ENCODE measurements around the gene BMAL1. TPM values are rescaled to one million over a fixed set of nuclear protein-coding genes. Genes with fewer than 3 reads are reported as not detected.

Gene BMAL1
- total and polyA plus RNA-seq, 2 donors from 2014 or later, result 9.2 to 20.6 TPM

DNA sequence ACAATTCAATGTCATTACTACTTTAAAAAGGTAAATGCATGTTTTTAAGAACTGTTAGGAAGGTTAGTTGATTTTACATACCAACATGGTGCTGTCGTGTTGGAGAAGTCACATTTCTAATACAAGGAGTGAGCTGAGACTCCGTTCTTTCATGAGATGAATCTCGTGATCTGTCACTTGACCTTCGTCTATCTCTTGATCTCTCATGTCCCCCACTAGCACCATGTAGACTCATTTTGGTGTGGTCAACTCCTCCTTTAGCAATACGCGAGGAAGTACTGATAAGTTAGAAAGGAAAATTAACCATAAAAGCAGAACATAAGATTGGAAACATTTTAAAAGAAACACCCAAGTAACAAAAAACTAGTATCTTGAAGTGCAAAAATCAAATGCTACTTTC, 144.0 kb downstream of the BMAL1 start:
- intact Hi-C loops (cut with DNase I), result no loop called here
- FAIRE-seq, result no peak
- H3K27me3 ChIP-seq (ENCODE audit: control insufficient read depth, insufficient read depth, low read length), result no peaks in the 10 kb centered on the region
- no peaks in the 10 kb centered on the region for H3K9me3 ChIP-seq (ENCODE audit: control insufficient read depth in 2 of 3, insufficient read depth in 1 of 3, low read length in 3 of 3)
- DNase-seq, result no peak
- no peaks in the 10 kb centered on the region for H3K4me1 ChIP-seq (ENCODE audit: control insufficient read depth in 2 of 3, insufficient read depth in 2 of 3, low read depth in 1 of 3, low read length in 3 of 3)
- no peak overlapping the region for H3K4me3 ChIP-seq (ENCODE audit: low read length in 3 of 3)
- no peak overlapping the region for H3K9ac ChIP-seq (ENCODE audit: low read length in 3 of 3)
- no peak overlapping the region for H3K27ac ChIP-seq (ENCODE audit: low read depth in 2 of 2, low read length in 2 of 2)
- TF ChIP-seq, protein P1, sequence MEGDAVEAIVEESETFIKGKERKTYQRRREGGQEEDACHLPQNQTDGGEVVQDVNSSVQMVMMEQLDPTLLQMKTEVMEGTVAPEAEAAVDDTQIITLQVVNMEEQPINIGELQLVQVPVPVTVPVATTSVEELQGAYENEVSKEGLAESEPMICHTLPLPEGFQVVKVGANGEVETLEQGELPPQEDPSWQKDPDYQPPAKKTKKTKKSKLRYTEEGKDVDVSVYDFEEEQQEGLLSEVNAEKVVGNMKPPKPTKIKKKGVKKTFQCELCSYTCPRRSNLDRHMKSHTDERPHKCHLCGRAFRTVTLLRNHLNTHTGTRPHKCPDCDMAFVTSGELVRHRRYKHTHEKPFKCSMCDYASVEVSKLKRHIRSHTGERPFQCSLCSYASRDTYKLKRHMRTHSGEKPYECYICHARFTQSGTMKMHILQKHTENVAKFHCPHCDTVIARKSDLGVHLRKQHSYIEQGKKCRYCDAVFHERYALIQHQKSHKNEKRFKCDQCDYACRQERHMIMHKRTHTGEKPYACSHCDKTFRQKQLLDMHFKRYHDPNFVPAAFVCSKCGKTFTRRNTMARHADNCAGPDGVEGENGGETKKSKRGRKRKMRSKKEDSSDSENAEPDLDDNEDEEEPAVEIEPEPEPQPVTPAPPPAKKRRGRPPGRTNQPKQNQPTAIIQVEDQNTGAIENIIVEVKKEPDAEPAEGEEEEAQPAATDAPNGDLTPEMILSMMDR (IDR thresholded peaks at IDR 0.05; ENCODE audit: borderline replicate concordance, extremely low read depth, insufficient read depth), result no peak
- no peaks in the 10 kb centered on the region for H3K36me3 ChIP-seq (ENCODE audit: control insufficient read depth in 2 of 3, insufficient read depth in 3 of 3, low read length in 3 of 3)

DNA sequence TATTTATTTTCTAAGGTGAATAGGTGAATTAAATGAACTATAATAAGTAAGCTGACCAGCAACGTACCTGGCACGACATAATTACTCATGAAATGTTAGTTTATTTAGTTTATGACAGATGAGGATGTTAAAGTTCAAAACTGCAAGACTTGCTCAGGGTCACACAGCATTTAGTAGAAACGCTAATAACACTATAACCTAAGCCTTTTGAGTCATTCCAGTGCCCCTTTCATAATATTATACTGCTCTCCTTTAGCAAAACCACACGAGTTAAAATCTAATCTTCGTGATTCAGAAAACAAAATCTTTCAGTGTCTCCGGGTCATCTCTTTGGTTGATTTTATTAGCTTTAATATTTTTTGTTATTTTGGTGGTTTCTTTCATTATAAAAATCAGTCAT, 145.8 kb downstream of the BMAL1 start:
- Histone ChIP-seq H3K36me3 (ENCODE audit: control insufficient read depth in 2 of 3, insufficient read depth in 3 of 3, low read length in 3 of 3) (no peaks in the 10 kb centered on the region), H3K9me3 (ENCODE audit: control insufficient read depth in 2 of 3, insufficient read depth in 1 of 3, low read length in 3 of 3) (peaks cover 0 to 7% (median 0%) of the 10 kb centered on the region in 3 donors), H3K4me1 (ENCODE audit: control insufficient read depth in 2 of 3, insufficient read depth in 2 of 3, low read depth in 1 of 3, low read length in 3 of 3) (no peaks in the 10 kb centered on the region), H3K9ac (ENCODE audit: low read length in 3 of 3) (no peak overlapping the region), H3K27me3 (ENCODE audit: control insufficient read depth, insufficient read depth, low read length) (no peaks in the 10 kb centered on the region), H3K27ac (ENCODE audit: low read depth in 2 of 2, low read length in 2 of 2) (no peak overlapping the region), H3K4me3 (ENCODE audit: low read length in 3 of 3) (no peak overlapping the region)
- DNase-seq (no peak), FAIRE-seq (no peak)
- TF ChIP-seq, protein P1 (IDR thresholded peaks at IDR 0.05; ENCODE audit: borderline replicate concordance, extremely low read depth, insufficient read depth), result no peak
- intact Hi-C loops (cut with DNase I), result no loop called here

DNA sequence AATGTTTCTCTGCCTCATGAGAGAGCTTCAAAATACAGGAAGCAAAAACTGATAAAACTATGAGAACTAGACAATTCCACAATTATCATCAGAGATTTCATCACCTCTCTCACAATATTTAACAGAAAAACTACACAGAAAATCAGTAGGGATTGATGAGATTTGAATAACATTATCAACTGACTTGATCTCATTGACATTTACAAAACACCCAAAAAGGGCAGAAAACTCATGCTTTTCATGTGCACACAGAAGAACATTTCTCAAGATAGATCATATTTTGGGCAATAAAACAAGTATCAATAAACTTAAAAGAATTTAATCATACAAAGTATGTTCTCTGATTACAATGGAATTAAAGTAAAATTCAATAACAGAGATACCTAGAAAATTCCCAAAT, 149.8 kb downstream of the BMAL1 start:
- no peaks in the 10 kb centered on the region for H3K36me3 ChIP-seq (ENCODE audit: control insufficient read depth in 2 of 3, insufficient read depth in 3 of 3, low read length in 3 of 3)
- H3K27me3 ChIP-seq (ENCODE audit: control insufficient read depth, insufficient read depth, low read length), result no peaks in the 10 kb centered on the region
- no peak overlapping the region for H3K27ac ChIP-seq (ENCODE audit: low read depth in 2 of 2, low read length in 2 of 2)
- TF ChIP-seq, protein P1 (IDR thresholded peaks at IDR 0.05; ENCODE audit: borderline replicate concordance, extremely low read depth, insufficient read depth), result no peak
- intact Hi-C loops (cut with DNase I), result no loop called here
- no peaks in the 10 kb centered on the region for H3K4me1 ChIP-seq (ENCODE audit: control insufficient read depth in 2 of 3, insufficient read depth in 2 of 3, low read depth in 1 of 3, low read length in 3 of 3)
- H3K4me3 ChIP-seq (ENCODE audit: low read length in 3 of 3), result no peak overlapping the region
- no peak for DNase-seq
- FAIRE-seq, result no peak
- H3K9me3 ChIP-seq (ENCODE audit: control insufficient read depth in 2 of 3, insufficient read depth in 1 of 3, low read length in 3 of 3), result peaks cover 0 to 7% (median 0%) of the 10 kb centered on the region in 3 donors
- H3K9ac ChIP-seq (ENCODE audit: low read length in 3 of 3), result no peak overlapping the region

DNA sequence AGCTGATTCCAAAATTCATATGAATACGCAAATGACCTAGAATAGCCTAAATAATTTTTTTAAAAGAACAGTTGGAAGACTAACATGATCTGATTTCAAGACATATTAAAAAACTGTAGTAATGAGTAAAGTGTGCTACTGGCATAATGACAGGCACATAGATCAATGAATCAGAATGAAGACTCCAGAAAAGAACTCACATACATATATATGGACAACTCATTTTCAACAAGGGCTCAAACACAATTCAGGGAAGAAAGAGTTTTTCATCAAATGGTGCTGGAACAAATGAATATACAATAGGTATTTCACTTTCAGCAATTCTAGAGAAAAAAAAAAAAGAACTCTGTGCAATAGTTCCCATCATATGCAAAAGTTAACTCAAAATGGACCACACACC, 151.7 kb downstream of the BMAL1 start:
- H3K4me1 ChIP-seq (ENCODE audit: control insufficient read depth in 2 of 3, insufficient read depth in 2 of 3, low read depth in 1 of 3, low read length in 3 of 3), result no peaks in the 10 kb centered on the region

More for the DNA sequence above, 151.7 kb downstream of the BMAL1 start:
- H3K27ac ChIP-seq (ENCODE audit: low read depth in 2 of 2, low read length in 2 of 2), result no peak overlapping the region
- no peak overlapping the region for H3K9ac ChIP-seq (ENCODE audit: low read length in 3 of 3)
- DNase-seq (no peak), FAIRE-seq (no peak)
- H3K27me3 ChIP-seq (ENCODE audit: control insufficient read depth, insufficient read depth, low read length), result no peaks in the 10 kb centered on the region
- H3K4me3 ChIP-seq (ENCODE audit: low read length in 3 of 3), result no peak overlapping the region
- intact Hi-C loops (cut with DNase I), result no loop called here
- peaks cover 0 to 7% (median 0%) of the 10 kb centered on the region in 3 donors for H3K9me3 ChIP-seq (ENCODE audit: control insufficient read depth in 2 of 3, insufficient read depth in 1 of 3, low read length in 3 of 3)
- TF ChIP-seq, protein P1 (IDR thresholded peaks at IDR 0.05; ENCODE audit: borderline replicate concordance, extremely low read depth, insufficient read depth), result no peak
- no peaks in the 10 kb centered on the region for H3K36me3 ChIP-seq (ENCODE audit: control insufficient read depth in 2 of 3, insufficient read depth in 3 of 3, low read length in 3 of 3)

Measured in kidney (tissue), 14 donors.